GM19463 (cell line): ENCODE data around the gene SLN.
A peak's percentile ranks its signal among the peaks of the same experiment; 100 is the strongest.
"Not testable (repeated sequence)": the region's sequence is repeated elsewhere in the genome, so short reads cannot be mapped to it uniquely, and the experiment has no call there.

ENCODE experiments used
- ATAC-seq: cut with Tn5 transposase; IDR thresholded peaks from one replicate; pipeline ENCODE4 v1.9.1; 2021; ENCODE audit warnings: mild to moderate bottlenecking, moderate library complexity; ENCODE audit not compliant: unreplicated experiment

The SLN gene

DNA sequence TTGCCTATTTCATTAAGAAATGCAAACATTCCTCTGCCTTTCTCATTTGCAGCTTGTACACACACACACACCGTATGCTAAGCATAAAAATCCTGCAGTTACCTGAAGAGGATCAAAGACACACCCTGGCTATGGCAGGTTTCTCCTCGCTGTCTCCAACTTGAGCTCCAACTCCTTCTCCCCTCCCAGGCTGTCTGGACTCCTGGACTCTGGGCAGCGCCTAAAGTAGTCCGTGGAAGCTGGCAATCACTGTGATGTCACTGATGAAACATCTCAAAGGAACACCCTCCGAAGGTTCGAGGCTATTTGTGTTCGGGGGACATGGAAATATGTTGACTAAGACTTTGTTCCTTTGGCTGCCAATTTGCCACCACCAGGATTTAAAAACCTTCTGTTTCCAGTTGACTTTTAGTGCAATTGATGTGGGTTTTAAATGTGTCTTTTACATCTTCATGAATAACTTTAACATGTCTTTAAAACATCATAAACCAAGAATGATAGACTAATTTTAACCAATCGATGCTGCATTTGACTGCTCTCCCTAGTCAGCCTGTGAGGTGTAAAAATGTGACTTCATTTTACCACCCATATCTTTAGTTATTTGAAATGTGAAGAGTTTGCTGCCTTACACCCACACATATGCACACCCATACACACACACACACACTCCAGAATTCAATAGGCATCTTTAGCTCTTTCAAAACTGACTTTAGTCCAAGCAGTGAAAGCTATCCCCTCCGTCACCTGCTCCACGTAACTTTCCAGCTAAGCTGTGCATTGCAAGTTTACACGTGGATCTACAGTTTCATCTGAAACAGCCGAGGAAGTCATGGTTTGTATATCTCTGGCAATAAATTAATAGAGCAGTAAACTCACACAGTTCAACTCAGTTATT, at the start of gene SLN:
Gene SLN, minus strand, starts transcription at position 196 of the 895 bp plus-strand sequence.
- no peak for ATAC-seq

DNA sequence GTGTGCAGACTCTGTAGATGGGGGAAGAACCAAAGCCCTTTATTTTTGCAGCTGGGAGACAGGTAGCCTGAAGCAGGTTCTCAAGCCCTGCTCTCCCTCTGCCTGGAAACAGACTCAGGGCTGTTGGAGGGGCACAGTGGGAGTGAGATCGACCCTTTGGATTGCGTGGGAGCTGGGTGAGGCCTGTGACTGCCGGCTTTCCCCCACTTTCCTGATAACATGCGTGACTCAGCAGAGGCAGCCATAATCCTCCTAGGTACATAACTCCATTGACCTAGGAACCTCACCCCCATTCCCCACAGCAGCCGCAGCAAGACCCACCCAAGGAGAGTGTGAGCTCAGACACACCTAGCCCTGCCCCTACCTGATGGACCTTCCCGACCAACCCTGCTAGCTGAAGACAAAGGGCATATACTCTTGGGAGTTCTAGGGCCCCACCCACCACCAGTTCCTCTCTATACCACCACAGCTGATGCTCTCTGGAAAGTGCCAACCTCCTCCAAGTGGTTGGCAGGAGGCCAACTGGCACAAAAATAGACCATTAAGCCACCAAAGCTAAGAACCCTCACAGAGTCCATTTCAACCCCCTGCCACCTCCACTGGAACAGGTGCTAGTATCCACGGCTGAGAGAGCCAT, 47.0 kb upstream of the SLN start:
- not testable (repeated sequence) for ATAC-seq

DNA sequence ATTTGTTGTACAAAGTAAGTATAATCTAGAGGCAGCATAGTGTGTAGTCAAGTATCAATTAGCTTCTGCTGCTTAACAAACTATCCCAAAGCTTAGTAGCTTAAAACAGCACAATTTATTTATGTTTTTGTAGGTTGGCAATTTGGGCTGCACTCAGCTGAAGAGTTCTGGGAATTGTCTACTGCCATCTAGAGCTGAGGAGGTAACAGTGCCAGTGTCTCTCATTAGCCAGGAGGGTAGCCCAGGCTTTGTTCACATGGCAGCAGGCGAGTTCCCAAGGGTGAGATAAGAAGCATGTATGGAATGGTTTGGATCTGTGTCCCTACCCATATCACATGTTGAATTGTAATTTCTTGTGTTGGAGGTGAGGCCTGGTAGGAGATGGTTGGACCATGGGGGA, 45.8 kb upstream of the SLN start:
- no peak for ATAC-seq

DNA sequence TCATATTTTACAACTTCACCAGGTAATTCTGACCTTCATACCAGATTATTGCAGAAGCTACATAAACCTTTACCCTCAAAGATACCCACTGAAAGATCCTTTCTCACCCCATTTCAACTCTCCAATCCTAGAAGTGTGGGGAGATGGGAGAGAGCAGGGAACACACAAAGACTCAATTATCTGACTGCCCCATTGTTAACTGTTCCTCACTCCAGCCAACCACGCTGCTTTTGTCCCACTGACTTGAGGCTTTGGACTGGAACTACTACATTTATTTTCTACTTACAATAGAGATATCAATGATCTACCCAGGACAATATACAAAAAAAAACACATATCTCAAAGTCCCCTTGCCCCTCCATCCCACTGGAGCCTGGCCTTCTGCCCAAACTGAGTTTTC, 44.7 kb upstream of the SLN start:
- ATAC-seq: no peak

DNA sequence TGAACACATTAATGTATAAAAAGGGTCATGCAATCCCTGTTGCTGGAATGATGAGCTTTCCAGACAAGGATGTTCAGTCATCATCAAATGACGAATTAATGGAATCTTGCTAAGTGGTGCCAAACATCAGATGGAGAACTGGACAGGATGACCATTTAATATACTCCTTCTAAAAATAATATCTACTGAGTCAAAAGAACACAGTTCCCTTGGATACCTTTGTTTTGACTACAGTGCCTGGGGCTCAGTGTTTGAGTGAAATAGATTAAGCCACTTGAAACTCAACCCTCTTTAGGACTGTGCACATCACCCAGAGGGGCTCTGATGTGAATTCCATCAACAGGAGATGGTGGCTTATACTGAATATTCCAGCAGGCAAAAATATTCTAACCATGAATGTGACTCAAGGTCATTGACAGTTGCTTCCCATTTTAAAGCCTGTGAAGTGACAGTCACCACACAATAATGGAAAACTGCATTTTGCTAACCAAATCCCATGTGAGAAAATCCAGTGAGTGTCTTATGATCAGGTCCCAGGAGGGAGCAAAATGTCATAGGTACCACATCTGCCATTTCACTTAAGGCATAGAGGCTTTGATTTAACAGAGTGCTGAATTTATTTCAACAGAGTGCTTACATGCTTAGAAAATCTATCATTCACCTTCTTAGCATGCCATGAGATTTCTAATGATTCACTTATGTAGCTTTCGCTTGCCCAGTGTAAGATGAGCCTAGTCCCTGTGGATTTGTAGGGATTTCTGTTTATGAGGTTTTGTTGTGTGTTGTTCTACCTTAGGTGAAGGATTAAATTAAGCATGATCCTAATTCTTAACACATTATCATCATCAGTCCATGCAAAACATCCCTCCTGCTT, 41.3 kb upstream of the SLN start:
- ATAC-seq: no peak

DNA sequence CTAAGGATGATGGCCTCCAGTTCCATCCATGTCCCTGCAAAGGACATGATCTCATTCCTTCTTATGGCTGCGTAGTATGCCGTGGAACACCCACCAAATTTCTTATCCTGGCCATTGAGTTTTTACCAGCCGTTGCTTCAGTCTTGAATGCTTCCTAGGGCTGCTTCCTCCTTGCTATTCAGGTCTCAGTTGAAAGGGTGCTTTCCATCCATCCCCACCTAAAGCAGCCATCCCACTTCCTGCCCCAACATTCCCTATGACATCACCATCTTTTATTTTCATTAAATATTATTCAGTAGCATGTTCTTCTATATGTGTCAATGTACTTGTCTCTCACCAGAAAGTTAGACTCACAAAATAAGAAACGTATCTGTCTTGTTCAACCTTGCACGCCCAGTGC, 40.7 kb upstream of the SLN start:
- no peak for ATAC-seq

DNA sequence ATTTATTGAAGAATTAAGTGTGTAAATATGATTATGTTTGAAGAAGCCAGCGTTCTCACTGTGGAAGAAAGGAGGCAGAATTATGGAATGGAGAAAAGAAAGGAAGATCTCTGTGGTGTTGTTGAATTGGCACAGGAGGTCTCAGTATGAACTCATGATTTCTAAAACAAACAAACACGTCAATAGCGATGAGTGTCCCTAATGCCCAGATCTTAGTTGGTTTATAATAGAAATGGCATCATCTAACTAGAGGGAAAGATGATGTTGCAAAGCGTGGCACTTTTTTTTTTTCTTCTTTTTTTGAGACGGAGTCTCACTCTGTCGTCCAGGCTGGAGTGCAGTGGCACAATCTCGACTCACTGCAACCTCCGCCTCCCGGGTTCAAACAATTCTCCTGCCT, 39.2 kb upstream of the SLN start:
- no peak for ATAC-seq

DNA sequence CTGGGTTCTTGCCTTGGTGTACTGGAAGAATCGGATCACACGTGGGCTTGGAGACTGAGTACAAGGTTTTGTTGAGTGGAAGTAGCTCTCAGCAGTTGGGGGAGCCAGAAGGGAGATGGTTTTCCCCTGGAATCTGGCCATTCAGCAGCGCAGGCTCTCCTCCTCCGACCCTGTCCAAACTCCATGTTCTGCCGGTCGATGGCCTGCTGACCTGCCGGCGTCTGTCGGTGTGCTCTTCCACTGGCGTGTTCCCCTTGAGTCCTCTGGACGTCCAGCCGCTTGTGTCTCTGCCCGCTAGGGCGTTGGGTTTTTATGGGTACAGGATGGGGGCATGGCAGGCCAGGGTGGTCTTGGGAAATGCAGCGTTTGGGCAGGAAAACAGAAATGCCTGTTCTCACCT, 38.5 kb upstream of the SLN start:
- no peak for ATAC-seq

DNA sequence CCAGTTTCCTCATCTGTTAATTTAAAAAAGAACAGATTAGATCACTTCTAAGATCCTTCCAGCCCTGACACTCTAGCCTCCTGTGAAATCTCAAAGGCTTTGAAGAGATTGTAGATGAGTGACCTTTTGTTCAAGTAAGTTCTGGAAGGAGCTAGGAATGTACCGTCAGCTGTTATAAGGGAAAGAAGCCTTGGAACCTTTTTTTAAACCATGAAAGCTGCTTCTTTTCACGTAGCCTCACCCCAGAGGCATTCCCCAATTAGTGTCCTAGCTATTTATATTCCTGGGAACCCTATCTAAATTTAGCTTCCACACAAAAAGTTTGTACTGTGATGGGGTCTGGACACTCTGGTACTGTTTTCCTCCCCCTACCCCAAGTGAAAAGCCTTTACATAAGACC, 35.8 kb upstream of the SLN start:
- ATAC-seq: no peak

DNA sequence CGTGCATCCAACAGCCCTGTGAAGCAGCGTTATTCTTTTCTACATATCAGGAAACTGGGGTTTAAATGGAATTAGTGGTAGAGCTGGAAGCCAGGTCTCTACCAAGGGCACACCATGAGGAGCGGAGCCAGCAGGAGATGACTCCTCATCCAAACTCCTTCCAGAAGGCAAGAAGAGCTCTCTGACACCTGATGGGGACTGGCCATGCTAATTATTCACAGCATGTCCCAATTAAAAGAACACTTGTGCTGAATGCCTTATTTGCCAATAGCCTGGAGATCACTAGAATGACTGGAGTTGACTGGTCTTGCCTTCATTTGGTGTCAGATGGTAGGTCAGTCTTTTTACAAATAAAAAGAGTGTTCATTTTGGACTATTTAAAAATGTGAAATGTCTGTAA, 32.9 kb upstream of the SLN start:
- ATAC-seq: no peak

DNA sequence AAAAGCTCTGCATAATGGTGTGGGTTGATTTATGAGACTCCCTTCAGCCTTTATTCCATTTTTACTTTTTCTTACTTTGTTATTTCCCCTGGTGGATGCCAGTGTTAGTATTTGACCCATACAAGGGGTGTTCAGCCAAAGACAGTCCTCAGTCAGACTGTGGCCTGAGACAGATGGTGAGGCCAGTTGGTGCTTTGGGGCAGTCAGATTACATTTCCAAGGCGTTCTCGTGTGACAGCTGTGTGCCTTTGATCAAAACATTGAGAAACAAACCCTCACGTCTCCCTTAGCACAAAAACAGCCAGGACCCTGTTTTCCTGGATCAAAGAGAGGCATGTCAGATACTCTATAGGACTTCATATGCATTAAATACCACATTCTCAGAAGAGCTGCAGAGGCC, 31.3 kb upstream of the SLN start:
- no peak for ATAC-seq

DNA sequence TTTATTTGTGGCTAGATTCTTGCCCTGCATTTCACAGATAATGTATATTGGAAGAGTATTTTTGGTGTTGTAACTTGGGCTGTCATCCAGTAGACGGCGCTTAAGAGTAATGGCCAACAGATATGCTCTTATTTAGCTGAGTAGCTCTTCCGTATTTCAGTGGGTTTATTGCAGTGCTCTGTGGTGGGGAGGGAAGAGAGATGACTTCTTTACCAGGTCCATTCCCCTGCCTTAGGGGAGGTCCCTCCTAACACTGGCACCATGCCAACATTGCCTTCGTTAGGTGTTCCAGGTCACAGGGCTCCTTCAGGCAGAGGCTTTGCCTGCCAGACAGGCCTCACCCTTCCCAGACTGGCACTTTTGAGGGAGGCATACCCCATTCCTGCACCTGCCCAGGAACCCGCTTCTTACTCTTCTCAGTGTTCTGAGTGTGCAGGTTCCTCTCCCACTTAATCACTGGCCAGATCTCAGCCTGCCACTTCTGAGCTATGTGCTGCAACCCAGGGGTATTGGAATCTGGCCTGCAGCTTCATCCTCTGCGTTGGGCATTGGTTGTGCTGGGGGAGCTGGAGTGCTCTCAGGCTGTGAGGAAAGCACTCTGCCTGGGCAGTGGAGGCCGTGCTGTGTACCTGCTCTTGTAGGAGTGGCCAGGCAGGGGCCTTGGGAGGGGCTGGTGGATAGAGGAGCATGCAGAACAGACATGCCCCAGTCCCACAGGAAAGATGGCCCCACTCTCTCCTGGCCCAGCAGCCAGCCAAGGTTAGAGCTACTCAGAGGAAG, 29.4 kb upstream of the SLN start:
- ATAC-seq: peak; percentile 87

DNA sequence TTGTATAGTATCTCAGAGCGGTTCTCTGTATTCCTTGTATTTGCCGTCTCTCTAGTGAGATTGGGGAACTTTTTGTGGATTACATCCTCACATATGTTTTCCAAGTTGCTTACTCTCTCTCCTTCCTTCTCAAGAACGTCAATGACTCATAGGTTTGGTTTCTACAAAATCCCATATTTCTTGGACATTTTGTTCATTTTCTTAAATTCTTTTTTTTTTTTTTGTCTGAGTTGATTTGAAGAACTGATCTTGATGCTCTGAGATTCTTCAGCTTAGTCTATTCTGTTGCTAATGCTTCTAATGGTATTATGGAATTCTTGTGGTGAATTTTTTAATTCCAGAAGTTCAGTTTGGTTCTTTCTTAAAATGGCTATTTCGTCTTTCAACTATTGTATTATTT, 28.4 kb upstream of the SLN start:
- ATAC-seq: no peak

DNA sequence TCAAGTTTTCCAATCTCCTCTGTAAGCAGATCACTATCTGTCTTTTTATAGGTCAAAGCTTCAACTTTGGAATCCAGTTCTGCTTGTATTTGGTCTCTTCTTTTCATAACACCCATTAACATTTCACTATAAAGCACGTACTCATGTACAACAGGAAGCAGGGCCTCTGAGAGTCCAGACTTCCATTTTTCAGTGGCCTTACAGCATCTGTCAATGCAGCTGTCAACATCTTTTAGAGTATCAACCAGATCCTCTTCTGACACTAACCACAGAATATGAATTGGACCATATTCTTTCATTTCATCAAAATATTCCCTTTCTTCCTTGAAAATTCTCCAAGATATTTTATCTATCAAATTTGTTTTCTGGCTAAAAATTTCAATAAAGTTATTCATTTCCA, 24.7 kb upstream of the SLN start:
- no peak for ATAC-seq

DNA sequence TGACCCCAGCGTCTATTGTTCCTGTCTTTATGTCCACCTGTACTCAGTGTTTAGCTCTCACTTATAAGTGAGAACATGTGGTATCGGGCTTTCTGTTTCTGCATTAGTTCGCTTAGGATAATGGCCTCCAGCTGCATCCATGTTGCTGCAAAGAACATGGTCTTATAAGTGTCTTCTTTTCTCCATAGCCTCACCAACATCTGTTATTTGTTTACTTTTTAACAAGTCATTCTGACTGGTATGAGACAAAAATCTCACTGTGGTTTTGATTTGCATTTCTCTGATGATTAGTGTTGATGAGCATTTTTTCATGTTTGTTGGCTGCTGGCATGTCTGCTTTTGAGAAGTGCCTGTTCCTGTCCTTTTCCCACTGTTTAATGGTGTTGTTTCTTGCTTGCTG, 21.7 kb upstream of the SLN start:
- peak; percentile 62 for ATAC-seq

DNA sequence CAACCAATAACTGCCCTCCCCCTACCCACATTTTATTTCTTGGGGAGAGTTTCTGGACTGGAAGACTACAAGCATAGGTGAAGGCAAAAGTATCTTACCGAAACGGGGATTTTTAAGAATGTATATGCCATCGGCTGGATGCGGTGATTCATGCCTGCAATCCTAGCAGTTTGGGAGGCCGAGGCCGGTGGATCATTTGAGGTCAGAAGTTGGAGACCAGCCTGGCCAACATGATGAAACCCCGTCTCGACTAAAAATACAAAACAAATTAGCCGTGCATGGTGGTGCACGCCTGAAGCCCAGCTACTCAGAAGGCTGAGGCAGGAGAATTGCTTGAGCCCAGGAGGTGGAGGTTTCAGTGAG, 20.8 kb upstream of the SLN start:
- no peak for ATAC-seq

DNA sequence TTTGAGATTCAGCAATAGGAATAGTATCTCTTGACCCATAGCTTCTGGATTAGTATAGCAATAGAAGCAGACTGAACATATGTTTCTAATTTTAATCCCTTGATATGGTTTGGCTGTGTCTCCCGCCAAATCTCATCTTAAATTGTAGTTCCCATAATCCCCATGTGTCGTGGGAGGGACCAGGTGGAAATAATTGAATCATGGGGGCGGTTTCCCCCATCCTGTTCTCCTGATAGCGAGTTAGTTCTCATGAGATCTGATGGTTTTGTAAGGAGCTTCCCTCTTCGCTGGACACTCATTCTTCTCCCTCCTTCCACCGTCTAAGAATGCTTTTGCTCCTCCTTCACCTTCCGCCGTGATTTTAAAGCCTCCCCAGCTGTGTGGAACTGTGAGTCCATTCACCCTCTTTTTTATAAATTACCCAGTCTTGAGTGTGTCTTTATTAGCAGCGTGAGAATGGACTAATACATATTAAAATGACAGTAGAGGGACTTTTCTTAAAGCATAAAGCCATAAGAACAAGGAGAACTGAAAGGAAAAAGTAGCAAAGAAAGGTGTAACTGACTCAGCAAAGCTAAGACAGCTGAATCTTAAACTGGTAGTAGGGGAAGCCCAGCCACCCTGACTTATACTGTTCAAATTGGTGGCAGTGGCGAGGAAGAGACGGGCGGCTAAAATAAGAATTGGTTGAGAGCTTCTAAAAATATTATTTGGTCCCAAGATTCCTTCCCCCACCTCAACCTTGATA, 20.3 kb upstream of the SLN start:
- peak; percentile 70 for ATAC-seq

DNA sequence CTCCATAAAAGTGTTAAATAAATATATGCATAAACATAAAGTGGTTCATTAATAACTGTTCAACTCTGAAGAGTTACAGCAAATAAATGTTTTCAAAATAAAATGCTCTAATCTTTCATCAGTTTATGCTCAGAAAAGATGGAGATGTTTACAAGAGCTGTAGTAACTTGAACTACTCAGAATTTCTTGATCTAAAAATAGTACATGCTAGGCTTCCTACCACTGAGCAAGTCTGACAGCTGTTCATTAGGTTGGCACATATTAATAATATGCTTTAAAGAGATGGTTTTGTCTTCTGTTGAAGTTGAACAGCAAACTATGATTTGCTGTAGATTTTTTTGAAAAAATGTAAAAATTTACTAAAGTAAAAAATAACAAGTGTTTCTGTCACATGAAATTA, 10.8 kb upstream of the SLN start:
- ATAC-seq: no peak

DNA sequence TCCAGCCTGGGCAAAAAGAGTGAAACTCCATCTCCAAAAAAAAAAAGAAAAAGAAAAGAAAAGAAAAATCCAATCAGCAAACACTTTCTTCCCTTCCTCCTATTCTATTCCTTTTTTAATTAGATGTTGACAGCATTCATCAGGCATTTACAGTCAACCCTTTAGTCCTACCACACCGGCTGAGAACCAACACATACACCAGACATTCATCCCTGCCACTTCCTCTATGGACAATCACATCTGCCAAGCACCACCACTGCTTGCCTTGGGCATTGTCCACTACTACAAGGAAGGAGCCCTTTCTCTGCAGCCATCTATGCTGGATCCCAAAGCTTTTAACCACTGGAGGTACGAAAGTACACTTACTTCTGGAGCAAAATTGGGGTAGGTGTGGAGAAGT, 9.4 kb upstream of the SLN start:
- no peak for ATAC-seq

DNA sequence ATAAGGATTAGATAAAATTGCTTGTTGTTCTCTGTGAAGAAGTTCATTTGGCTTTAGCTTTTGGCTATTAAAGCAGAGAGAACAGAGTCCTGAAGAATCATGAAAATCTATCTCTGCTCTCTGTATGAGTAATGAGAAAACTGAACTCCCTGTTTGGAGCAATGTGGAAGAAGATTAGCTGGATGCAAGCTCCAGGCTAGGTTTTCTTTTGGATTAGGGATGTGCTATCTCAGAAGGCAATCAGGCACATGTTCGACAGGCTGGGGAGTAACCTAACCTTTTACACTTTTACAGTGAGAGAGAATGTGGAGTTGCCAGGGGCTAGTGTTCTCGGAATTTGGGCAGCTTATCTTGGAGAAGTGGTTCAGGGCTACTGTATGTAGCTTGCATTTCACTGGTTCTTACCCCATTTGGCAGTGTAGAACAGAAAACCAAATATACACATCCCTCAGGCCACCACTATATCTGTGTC, 8.5 kb upstream of the SLN start:
- ATAC-seq: no peak
